Fibroblast of lung (primary cell): ENCODE measurements around the gene TMEM178B. TPM values are rescaled to one million over a fixed set of nuclear protein-coding genes. Genes with fewer than 3 reads are reported as not detected.

Source experiments
- DNase-seq, 2 donors: peaks; one replicate each; pipeline versions ENCODE4 v3.0.0 to v3.0.0-alpha.2; 2010; ENCODE audit warnings: low read depth in 2 of 2
- H2AFZ ChIP-seq: 2 replicates; pipeline ENCODE4 v1.5.1; 2012; ENCODE audit warnings: low read length, control low read depth, inconsistent platforms
- H3K27ac ChIP-seq: 2 replicates; pipeline ENCODE4 v1.5.1; 2011; ENCODE audit warnings: low read length, control low read depth; ENCODE audit not compliant: insufficient read depth
- H3K27me3 ChIP-seq: 2 replicates; pipeline ENCODE4 v1.5.1; 2011; ENCODE audit warnings: mild to moderate bottlenecking, low read length; ENCODE audit not compliant: control insufficient read depth, insufficient read depth
- H3K36me3 ChIP-seq: 2 replicates; pipeline ENCODE4 v1.5.1; 2011; ENCODE audit warnings: low read length; ENCODE audit not compliant: control insufficient read depth, insufficient read depth
- H3K4me1 ChIP-seq: 2 replicates; pipeline ENCODE4 v1.5.1; 2011; ENCODE audit warnings: low read length; ENCODE audit not compliant: control insufficient read depth, insufficient read depth; ENCODE audit errors: extremely low read depth
- H3K4me2 ChIP-seq: 2 replicates; pipeline ENCODE4 v1.5.1; 2011; ENCODE audit warnings: low read length, control low read depth; ENCODE audit not compliant: insufficient read depth; ENCODE audit errors: extremely low read depth
- H3K4me3 ChIP-seq, 4 experiments: fragments of 200-600 bp in 1 of 4; sonication (generic) in 1 of 4; replicated peaks in 1 of 4; 2 replicates each; pipeline ENCODE4 v1.5.1; 2011 to 2016; ENCODE audit warnings: low read length in 4 of 4, low read depth in 3 of 4, mild to moderate bottlenecking in 3 of 4, control low read depth in 2 of 4, inconsistent platforms in 1 of 4, mixed read lengths in 1 of 4; ENCODE audit not compliant: insufficient read depth in 1 of 4; ENCODE audit errors: control extremely low read depth in 1 of 4
- H3K79me2 ChIP-seq: 2 replicates; pipeline ENCODE4 v1.5.1; 2012; ENCODE audit warnings: mild to moderate bottlenecking, low read length, inconsistent platforms; ENCODE audit not compliant: control insufficient read depth, insufficient read depth
- H3K9ac ChIP-seq: 2 replicates; pipeline ENCODE4 v1.5.1; 2011; ENCODE audit warnings: mild to moderate bottlenecking, low read length, control low read depth; ENCODE audit not compliant: insufficient read depth
- H3K9me3 ChIP-seq: 2 replicates; pipeline ENCODE4 v1.5.1; 2012; ENCODE audit warnings: low read depth, low read length; ENCODE audit not compliant: control insufficient read depth, insufficient read depth
- H4K20me1 ChIP-seq: 2 replicates; pipeline ENCODE4 v1.5.1; 2011; ENCODE audit warnings: low read length; ENCODE audit not compliant: control insufficient read depth, insufficient read depth; ENCODE audit errors: extremely low read depth
- CTCF ChIP-seq, 2 donors: IDR thresholded peaks in 1 of 2; conservative IDR thresholded peaks in 1 of 2; 1 replicate in 1 of 2; 2 replicates in 1 of 2; pipeline ENCODE4 v1.5.1; 2011 to 2012; ENCODE audit warnings: low read length in 2 of 2, control low read depth in 1 of 2, inconsistent platforms in 1 of 2, low read depth in 1 of 2, mild to moderate bottlenecking in 1 of 2
- EZH2 ChIP-seq: IDR thresholded peaks from 2 replicates; pipeline ENCODE4 v1.5.1; 2012; ENCODE audit warnings: low read length, control low read depth, mild to moderate bottlenecking; ENCODE audit errors: missing control alignments
- polyA plus RNA-seq, 2 donors: library from polyadenylated mRNA; depleted of rRNA in 1 of 2; stranded (reverse) in 1 of 2; unstranded in 1 of 2; fragments of >200 nt; gene quantifications; 2 replicates each; pipeline ENCODE4 v1.2.1, GENCODE V29; 2011 to 2012; ENCODE audit warnings: missing spikeins in 1 of 2
- total RNA-seq: library from RNA; depleted of rRNA; stranded (reverse); fragments of >200 nt; gene quantifications from 2 replicates; pipeline ENCODE4 v1.2.1, GENCODE V29; 2014

TMEM178B gene
- total and polyA plus RNA-seq, 2 donors (not counting 1 experiment from before 2014, with no cell fraction given): under 0.01 to 0.14 TPM

- Histone ChIP-seq H2AFZ (no peak overlapping the region), H3K4me1 (no peaks in the 10 kb centered on the region), H3K79me2 (no peaks in the 10 kb centered on the region), H3K36me3 (no peaks in the 10 kb centered on the region), H3K9ac (no peak overlapping the region), H3K9me3 (no peaks in the 10 kb centered on the region), H3K4me2 (no peak overlapping the region), H3K4me3 (no peak overlapping the region), H3K27ac (no peak overlapping the region), H4K20me1 (no peaks in the 10 kb centered on the region), H3K27me3 (no peaks in the 10 kb centered on the region)
- DNase-seq: no peak
- TF ChIP-seq CTCF (conservative IDR thresholded peaks at IDR 0.05 in 1 of 2, IDR thresholded peaks at IDR 0.05 in 1 of 2; ENCODE audit: low read depth in 1 of 2, low read length in 2 of 2) (no peak), EZH2 (no peak)
Observed at GRCh38 chr7:141501451-141501850, 427.6 kb downstream of the TMEM178B start.

GRCh38 chr7:141511316-141511675, 437.4 kb downstream of the TMEM178B start:
- H3K36me3 ChIP-seq: no peaks in the 10 kb centered on the region
- no peak overlapping the region for H3K4me2 ChIP-seq
- H3K27ac ChIP-seq: no peak overlapping the region
- no peak overlapping the region for H2AFZ ChIP-seq
- TF ChIP-seq CTCF (conservative IDR thresholded peaks at IDR 0.05 in 1 of 2, IDR thresholded peaks at IDR 0.05 in 1 of 2; ENCODE audit: low read depth in 1 of 2, low read length in 2 of 2) (no peak), EZH2 (no peak)
- H3K4me1 ChIP-seq: no peaks in the 10 kb centered on the region
- no peak overlapping the region for H3K9ac ChIP-seq
- peaks cover 15% of the 10 kb centered on the region for H3K27me3 ChIP-seq
- no peak overlapping the region for H3K4me3 ChIP-seq
- no peaks in the 10 kb centered on the region for H4K20me1 ChIP-seq
- no peaks in the 10 kb centered on the region for H3K9me3 ChIP-seq
- no peaks in the 10 kb centered on the region for H3K79me2 ChIP-seq
- DNase-seq: no peak

GRCh38 chr7:141511676-141512396, 438.0 kb downstream of the TMEM178B start:
- Histone ChIP-seq H3K27me3 (peaks cover 15% of the 10 kb centered on the region), H3K27ac (no peak overlapping the region), H2AFZ (no peak overlapping the region), H3K9me3 (no peaks in the 10 kb centered on the region), H3K4me1 (no peaks in the 10 kb centered on the region), H3K36me3 (no peaks in the 10 kb centered on the region), H3K9ac (no peak overlapping the region), H3K4me3 (no peak overlapping the region), H4K20me1 (no peaks in the 10 kb centered on the region), H3K4me2 (no peak overlapping the region), H3K79me2 (no peaks in the 10 kb centered on the region)
- DNase-seq: no peak
- no peak for TF ChIP-seq CTCF (conservative IDR thresholded peaks at IDR 0.05 in 1 of 2, IDR thresholded peaks at IDR 0.05 in 1 of 2; ENCODE audit: low read depth in 1 of 2, low read length in 2 of 2)
- TF ChIP-seq EZH2: peak; percentile 24
